Stimulated activated naive CD4-positive, alpha-beta T cell treated with Interleukin-2 at 50 U/mL for 16 hours (primary cell): ENCODE results near the gene RELN.
"Not testable (repeated sequence)": the region's sequence is repeated elsewhere in the genome, so short reads cannot be mapped to it uniquely, and the experiment has no call there.

Source experiments
- DNase-seq: peaks from one replicate; lab custom pipeline; 2025; lab: John Stamatoyannopoulos, UW

RELN gene

GRCh38 chr7:103989200-103989784, at the start of gene RELN:
Gene RELN (minus strand): TSS chr7:103989658. CDS start chr7:103989356, 302 bp downstream.
- no peak for DNase-seq

GRCh38 chr7:104038136-104038535, 48.7 kb upstream of the RELN start:
- DNase-seq: no peak

GRCh38 chr7:104036889-104037288, 47.4 kb upstream of the RELN start:
- not testable (repeated sequence) for DNase-seq

- DNase-seq: no peak
Observed at GRCh38 chr7:104035351-104035750, 45.9 kb upstream of the RELN start.

GRCh38 chr7:104034679-104035078, 45.2 kb upstream of the RELN start:
- DNase-seq: no peak

- DNase-seq: no peak
Observed at GRCh38 chr7:104033837-104034236, 44.4 kb upstream of the RELN start.

- DNase-seq: no peak
Observed at GRCh38 chr7:104032486-104032885, 43.0 kb upstream of the RELN start.

GRCh38 chr7:104029765-104030164, 40.3 kb upstream of the RELN start:
- no peak for DNase-seq

GRCh38 chr7:104024632-104025031, 35.2 kb upstream of the RELN start:
- no peak for DNase-seq

GRCh38 chr7:104023100-104023499, 33.6 kb upstream of the RELN start:
- no peak for DNase-seq

GRCh38 chr7:104018425-104018824, 29.0 kb upstream of the RELN start:
- no peak for DNase-seq

GRCh38 chr7:104017001-104017400, 27.5 kb upstream of the RELN start:
- DNase-seq: no peak

- DNase-seq: no peak
Observed at GRCh38 chr7:104012835-104013234, 23.4 kb upstream of the RELN start.

GRCh38 chr7:104011829-104012228, 22.4 kb upstream of the RELN start:
- DNase-seq: no peak

- no peak for DNase-seq
Observed at GRCh38 chr7:104010052-104010909, 20.8 kb upstream of the RELN start.

GRCh38 chr7:104008107-104008506, 18.6 kb upstream of the RELN start:
- no peak for DNase-seq

- DNase-seq: no peak
Observed at GRCh38 chr7:104007614-104008013, 18.2 kb upstream of the RELN start.

- no peak for DNase-seq
Observed at GRCh38 chr7:104005197-104005596, 15.7 kb upstream of the RELN start.

GRCh38 chr7:103996639-103997038, 7.2 kb upstream of the RELN start:
- DNase-seq: no peak

- DNase-seq: no peak
Observed at GRCh38 chr7:103996017-103996551, 6.6 kb upstream of the RELN start.

- DNase-seq: no peak
Observed at GRCh38 chr7:103995554-103995953, 6.1 kb upstream of the RELN start.

GRCh38 chr7:103993551-103993950, 4.1 kb upstream of the RELN start:
- DNase-seq: no peak

- DNase-seq: no peak
Observed at GRCh38 chr7:103991406-103991805, 1.9 kb upstream of the RELN start.
